GM18505 (cell line): Measurements from ENCODE around the gene LGALSL.

ENCODE experiments used
- ATAC-seq: cut with Tn5 transposase; IDR thresholded peaks from one replicate; pipeline ENCODE4 v1.9.1; 2021; ENCODE audit not compliant: unreplicated experiment
- POLR2A ChIP-seq: IDR thresholded peaks from 4 replicates; pipeline ENCODE4 v1.6.1; 2011; ENCODE audit warnings: borderline replicate concordance; ENCODE audit not compliant: insufficient read depth, insufficient read length; ENCODE audit errors: extremely low read depth

Gene LGALSL

GRCh38 chr2:64456293-64456692, 2.3 kb downstream of the LGALSL start:
- no peak for TF ChIP-seq POLR2A
- ATAC-seq: no peak

GRCh38 chr2:64457524-64457923, 3.6 kb downstream of the LGALSL start:
- ATAC-seq: no peak

GRCh38 chr2:64459575-64459974, 5.6 kb downstream of the LGALSL start:
- no peak for TF ChIP-seq POLR2A
- no peak for ATAC-seq

More at GRCh38 chr2:64457524-64457923, 3.6 kb downstream of the LGALSL start:
- TF ChIP-seq POLR2A: no peak

- ATAC-seq: no peak
- no peak for TF ChIP-seq POLR2A
Measured at GRCh38 chr2:64460330-64460729, 6.4 kb downstream of the LGALSL start.

GRCh38 chr2:64461271-64462058, 7.5 kb downstream of the LGALSL start:
- no peak for ATAC-seq

GRCh38 chr2:64462171-64462570, 8.2 kb downstream of the LGALSL start:
- no peak for ATAC-seq

More at GRCh38 chr2:64461271-64462058, 7.5 kb downstream of the LGALSL start:
- TF ChIP-seq POLR2A: no peak

GRCh38 chr2:64462940-64463700, 9.2 kb downstream of the LGALSL start:
- TF ChIP-seq POLR2A: no peak
- no peak for ATAC-seq

More at GRCh38 chr2:64462171-64462570, 8.2 kb downstream of the LGALSL start:
- TF ChIP-seq POLR2A: no peak

GRCh38 chr2:64463781-64464180, 9.8 kb downstream of the LGALSL start:
- ATAC-seq: no peak
- no peak for TF ChIP-seq POLR2A

GRCh38 chr2:64466478-64467085, 12.6 kb downstream of the LGALSL start:
- no peak for TF ChIP-seq POLR2A
- ATAC-seq: no peak

GRCh38 chr2:64467096-64467843, 13.3 kb downstream of the LGALSL start:
- no peak for TF ChIP-seq POLR2A
- no peak for ATAC-seq

- ATAC-seq: no peak
- no peak for TF ChIP-seq POLR2A
Measured at GRCh38 chr2:64469261-64469660, 15.3 kb downstream of the LGALSL start.

GRCh38 chr2:64470071-64470470, 16.1 kb downstream of the LGALSL start:
- TF ChIP-seq POLR2A: no peak
- ATAC-seq: no peak
